ENCODE measurements around the gene ZNF691. TPM values are rescaled to one million over a fixed set of nuclear protein-coding genes. Genes with fewer than 3 reads are reported as not detected.

Gene ZNF691
- total and polyA plus RNA-seq, 9 donors, result 8.6 to 10.7 (median 9.9) TPM

GRCh38 chr1:42830631-42831030 lies 15.8 kb upstream of the ZNF691 start:
- peaks cover 11% of the 10 kb centered on the region for H3K36me3 ChIP-seq (ENCODE audit: control insufficient read depth, insufficient read depth, low read length)
- H3K4me3 ChIP-seq (ENCODE audit: low read length), result no peak overlapping the region
- DNase-seq, result no peak
- no peak overlapping the region for H3K27ac ChIP-seq (ENCODE audit: low read length)
- peaks cover 7% of the 10 kb centered on the region for H3K4me1 ChIP-seq (ENCODE audit: control insufficient read depth, insufficient read depth, low read length)
- no peaks in the 10 kb centered on the region for H3K9me3 ChIP-seq (replicated peaks; ENCODE audit: control insufficient read depth, low read depth, low read length)
- 83% methylated on average over 14 of the region's 17 CpGs for WGBS (ENCODE audit: insufficient coverage)
- no peaks in the 10 kb centered on the region for H3K27me3 ChIP-seq (ENCODE audit: control insufficient read depth, insufficient read depth, low read length)

GRCh38 chr1:42831273-42831672 lies 15.1 kb upstream of the ZNF691 start:
- H3K27me3 ChIP-seq (ENCODE audit: control insufficient read depth, insufficient read depth, low read length), result no peaks in the 10 kb centered on the region
- no peaks in the 10 kb centered on the region for H3K9me3 ChIP-seq (replicated peaks; ENCODE audit: control insufficient read depth, low read depth, low read length)
- H3K36me3 ChIP-seq (ENCODE audit: control insufficient read depth, insufficient read depth, low read length), result peaks cover 11% of the 10 kb centered on the region
- H3K4me3 ChIP-seq (ENCODE audit: low read length), result no peak overlapping the region
- no peak overlapping the region for H3K27ac ChIP-seq (ENCODE audit: low read length)
- H3K4me1 ChIP-seq (ENCODE audit: control insufficient read depth, insufficient read depth, low read length), result peaks cover 7% of the 10 kb centered on the region
- no peak for DNase-seq

- 80% methylated on average over 1 of the region's 3 CpGs for WGBS (ENCODE audit: insufficient coverage)
- peak; percentile 63 for DNase-seq
- Histone ChIP-seq H3K4me1 (ENCODE audit: control insufficient read depth, insufficient read depth, low read length) (peaks cover 7% of the 10 kb centered on the region), H3K27ac (ENCODE audit: low read length) (peak overlapping the region; percentile 82), H3K9me3 (replicated peaks; ENCODE audit: control insufficient read depth, low read depth, low read length) (no peaks in the 10 kb centered on the region), H3K27me3 (ENCODE audit: control insufficient read depth, insufficient read depth, low read length) (no peaks in the 10 kb centered on the region), H3K36me3 (ENCODE audit: control insufficient read depth, insufficient read depth, low read length) (peaks cover 11% of the 10 kb centered on the region), H3K4me3 (ENCODE audit: low read length) (no peak overlapping the region)
These were observed 13.7 kb upstream of the ZNF691 start for GRCh38 chr1:42832641-42833240.

DNA sequence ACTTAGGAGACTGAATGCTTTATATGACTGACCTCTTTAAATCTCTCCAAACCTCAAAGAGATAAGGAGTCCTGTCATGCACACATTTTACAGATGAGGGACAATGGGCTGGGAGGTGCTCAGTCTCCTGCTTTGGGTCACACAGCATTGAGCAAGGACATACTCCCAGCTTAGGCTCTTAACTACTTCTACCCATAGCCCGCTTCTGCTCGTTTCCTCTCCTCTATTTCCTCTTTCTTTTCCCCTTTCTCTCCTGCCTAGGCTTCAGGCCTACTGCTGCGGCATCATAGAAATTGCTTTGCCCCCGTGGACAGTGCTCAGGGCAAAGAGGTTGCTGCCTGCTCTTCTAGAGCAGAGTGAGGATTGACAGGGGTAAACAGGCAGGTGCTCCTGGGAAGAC lies 12.4 kb upstream of the ZNF691 start:
- DNase-seq, result no peak
- Histone ChIP-seq H3K4me3 (ENCODE audit: low read length) (no peak overlapping the region), H3K27ac (ENCODE audit: low read length) (no peak overlapping the region), H3K4me1 (ENCODE audit: control insufficient read depth, insufficient read depth, low read length) (peaks cover 7% of the 10 kb centered on the region), H3K36me3 (ENCODE audit: control insufficient read depth, insufficient read depth, low read length) (peaks cover 11% of the 10 kb centered on the region), H3K27me3 (ENCODE audit: control insufficient read depth, insufficient read depth, low read length) (no peaks in the 10 kb centered on the region), H3K9me3 (replicated peaks; ENCODE audit: control insufficient read depth, low read depth, low read length) (no peaks in the 10 kb centered on the region)
- WGBS (ENCODE audit: insufficient coverage), result 76% methylated on average over 2 of the region's 4 CpGs

DNA sequence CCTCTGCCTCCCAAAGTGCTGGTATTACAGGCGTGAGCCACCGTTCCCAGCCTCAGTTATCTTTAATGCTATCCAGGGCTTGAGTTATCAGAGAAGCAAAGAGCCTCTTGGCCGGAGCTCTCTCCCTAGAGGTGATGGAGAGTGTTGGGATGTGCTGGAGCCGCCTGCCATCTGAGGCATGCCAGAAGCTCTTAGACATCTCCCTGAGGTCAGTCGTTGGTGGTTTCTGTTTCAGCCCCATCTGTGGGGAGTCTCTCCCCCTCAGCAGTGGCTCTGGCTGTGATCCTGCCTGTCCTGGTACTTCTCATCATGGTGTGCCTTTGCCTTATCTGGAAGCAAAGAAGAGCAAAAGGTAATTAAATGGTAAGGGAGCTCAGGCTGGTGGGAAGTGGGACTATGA lies 11.6 kb upstream of the ZNF691 start:
- Histone ChIP-seq H3K4me1 (ENCODE audit: control insufficient read depth, insufficient read depth, low read length) (peaks cover 7% of the 10 kb centered on the region), H3K9me3 (replicated peaks; ENCODE audit: control insufficient read depth, low read depth, low read length) (no peaks in the 10 kb centered on the region), H3K27me3 (ENCODE audit: control insufficient read depth, insufficient read depth, low read length) (no peaks in the 10 kb centered on the region), H3K27ac (ENCODE audit: low read length) (no peak overlapping the region), H3K36me3 (ENCODE audit: control insufficient read depth, insufficient read depth, low read length) (peaks cover 11% of the 10 kb centered on the region), H3K4me3 (ENCODE audit: low read length) (no peak overlapping the region)
- no peak for DNase-seq
- 72% methylated on average over 3 of the region's 5 CpGs for WGBS (ENCODE audit: insufficient coverage)

- H3K27me3 ChIP-seq (ENCODE audit: control insufficient read depth, insufficient read depth, low read length), result no peaks in the 10 kb centered on the region
- no CpG with 5 or more reads among the region's 2 CpGs for WGBS (ENCODE audit: insufficient coverage)
- no peak for DNase-seq
- H3K4me1 ChIP-seq (ENCODE audit: control insufficient read depth, insufficient read depth, low read length), result peaks cover 7% of the 10 kb centered on the region
- H3K4me3 ChIP-seq (ENCODE audit: low read length), result no peak overlapping the region
- H3K27ac ChIP-seq (ENCODE audit: low read length), result no peak overlapping the region
- no peaks in the 10 kb centered on the region for H3K9me3 ChIP-seq (replicated peaks; ENCODE audit: control insufficient read depth, low read depth, low read length)
- peaks cover 9% of the 10 kb centered on the region for H3K36me3 ChIP-seq (ENCODE audit: control insufficient read depth, insufficient read depth, low read length)
These were observed 11.0 kb upstream of the ZNF691 start for GRCh38 chr1:42835422-42835821.

DNA sequence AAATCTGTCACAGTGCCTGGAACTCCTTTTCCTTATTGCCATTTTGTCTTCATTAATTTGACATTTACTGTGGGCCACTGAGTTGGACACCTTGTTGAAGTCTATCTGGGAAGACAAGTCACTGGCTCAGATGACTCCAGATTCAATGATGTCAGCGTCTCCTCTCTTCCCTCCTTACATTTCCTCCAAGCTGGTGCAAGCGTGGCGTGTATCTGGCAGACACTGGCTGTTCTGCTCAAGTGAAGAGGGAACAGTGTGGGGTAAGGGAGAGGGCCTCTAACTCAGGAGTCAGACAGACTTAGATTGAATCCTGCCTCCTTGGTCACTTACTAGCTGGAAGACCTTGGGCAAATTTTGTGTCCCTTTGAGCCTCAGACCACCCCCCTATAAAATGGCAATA lies 8.7 kb upstream of the ZNF691 start:
- no peaks in the 10 kb centered on the region for H3K27me3 ChIP-seq (ENCODE audit: control insufficient read depth, insufficient read depth, low read length)
- no peak overlapping the region for H3K4me3 ChIP-seq (ENCODE audit: low read length)
- H3K9me3 ChIP-seq (replicated peaks; ENCODE audit: control insufficient read depth, low read depth, low read length), result no peaks in the 10 kb centered on the region
- peaks cover 7% of the 10 kb centered on the region for H3K36me3 ChIP-seq (ENCODE audit: control insufficient read depth, insufficient read depth, low read length)
- peak; percentile 17 for DNase-seq
- WGBS (ENCODE audit: insufficient coverage), result no CpG with 5 or more reads among the region's 3 CpGs
- peaks cover 3% of the 10 kb centered on the region for H3K4me1 ChIP-seq (ENCODE audit: control insufficient read depth, insufficient read depth, low read length)
- H3K27ac ChIP-seq (ENCODE audit: low read length), result no peak overlapping the region

DNA sequence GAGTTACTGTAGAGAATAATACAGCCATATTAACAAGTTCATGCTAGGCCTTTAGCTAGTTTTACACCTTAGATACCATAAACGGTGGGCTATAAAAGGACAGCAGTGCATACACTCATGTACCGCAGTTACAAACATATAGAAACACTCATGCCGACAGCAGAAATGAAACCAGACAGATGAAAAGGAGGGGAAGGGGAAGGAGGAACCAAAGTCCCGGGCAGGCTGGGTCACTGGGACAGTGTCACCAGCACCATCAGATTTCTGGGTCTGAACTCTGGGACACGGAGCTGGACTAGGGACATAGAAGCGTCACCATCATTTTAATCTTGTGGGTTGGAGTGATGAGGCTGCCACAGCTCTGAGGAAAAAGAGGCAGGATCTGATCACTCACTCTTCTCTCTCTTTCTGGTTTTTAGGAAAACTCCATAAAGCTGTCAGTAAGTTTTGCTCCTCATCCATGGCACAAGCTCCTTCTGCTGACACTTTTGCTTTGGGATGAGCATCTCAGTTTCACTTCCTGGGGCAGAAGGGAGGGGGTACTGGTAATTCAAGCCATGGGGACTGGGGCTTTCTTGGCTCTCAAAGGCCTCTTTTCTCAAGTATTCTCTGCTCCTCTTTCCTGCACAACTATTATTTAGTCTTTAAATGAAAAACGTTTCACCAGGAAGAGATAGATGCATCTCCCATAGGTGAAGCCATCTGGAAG lies 7.8 kb upstream of the ZNF691 start:
- no peaks in the 10 kb centered on the region for H3K9me3 ChIP-seq (replicated peaks; ENCODE audit: control insufficient read depth, low read depth, low read length)
- peak; percentile 16 for DNase-seq
- H3K36me3 ChIP-seq (ENCODE audit: control insufficient read depth, insufficient read depth, low read length), result peaks cover 9% of the 10 kb centered on the region
- H3K27me3 ChIP-seq (ENCODE audit: control insufficient read depth, insufficient read depth, low read length), result no peaks in the 10 kb centered on the region
- WGBS (ENCODE audit: insufficient coverage), result 70% methylated on average over 2 of the region's 7 CpGs
- H3K27ac ChIP-seq (ENCODE audit: low read length), result no peak overlapping the region
- no peak overlapping the region for H3K4me3 ChIP-seq (ENCODE audit: low read length)
- H3K4me1 ChIP-seq (ENCODE audit: control insufficient read depth, insufficient read depth, low read length), result no peaks in the 10 kb centered on the region

- no peak overlapping the region for H3K4me3 ChIP-seq (ENCODE audit: low read length)
- no peak overlapping the region for H3K27ac ChIP-seq (ENCODE audit: low read length)
- no peaks in the 10 kb centered on the region for H3K27me3 ChIP-seq (ENCODE audit: control insufficient read depth, insufficient read depth, low read length)
- no peaks in the 10 kb centered on the region for H3K9me3 ChIP-seq (replicated peaks; ENCODE audit: control insufficient read depth, low read depth, low read length)
- no peak for DNase-seq
- peaks cover 9% of the 10 kb centered on the region for H3K36me3 ChIP-seq (ENCODE audit: control insufficient read depth, insufficient read depth, low read length)
- WGBS (ENCODE audit: insufficient coverage), result no CpG with 5 or more reads among the region's 3 CpGs
- H3K4me1 ChIP-seq (ENCODE audit: control insufficient read depth, insufficient read depth, low read length), result peaks cover 2% of the 10 kb centered on the region
These were observed 5.4 kb upstream of the ZNF691 start for GRCh38 chr1:42841010-42841409.

DNA sequence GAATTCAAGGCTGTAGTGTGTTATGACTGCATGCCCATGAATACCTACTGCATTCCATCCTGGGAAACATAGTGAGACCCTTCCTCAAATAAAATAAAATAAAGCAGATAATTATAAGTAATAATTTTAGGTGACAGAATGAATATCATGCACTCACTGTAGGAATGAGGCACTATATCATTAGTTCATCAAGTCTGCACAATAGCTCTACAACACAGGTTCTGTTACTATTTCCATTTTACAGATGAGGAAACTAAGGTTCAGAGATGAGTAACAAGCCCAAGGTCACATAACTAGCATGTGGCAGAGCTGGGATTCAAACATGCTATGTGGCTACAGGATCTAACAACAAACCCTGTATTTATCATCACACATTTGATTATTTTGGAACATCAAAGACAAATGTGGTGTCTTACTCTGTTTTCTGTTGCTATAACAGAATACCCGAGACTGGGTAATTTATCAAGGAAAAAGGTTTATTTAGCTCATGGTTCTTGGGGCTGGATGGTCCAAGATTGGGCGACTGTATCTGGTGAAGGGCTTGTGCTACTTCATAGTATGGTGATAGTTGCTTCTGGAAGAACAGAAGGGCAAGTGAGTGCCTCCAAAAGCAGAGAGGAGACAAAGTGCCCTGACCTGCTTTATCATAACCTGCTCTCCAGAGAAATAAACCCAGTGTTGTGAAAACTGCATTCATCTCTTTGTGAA lies 4.8 kb upstream of the ZNF691 start:
- no peak overlapping the region for H3K27ac ChIP-seq (ENCODE audit: low read length)
- no peaks in the 10 kb centered on the region for H3K9me3 ChIP-seq (replicated peaks; ENCODE audit: control insufficient read depth, low read depth, low read length)
- peaks cover 2% of the 10 kb centered on the region for H3K4me1 ChIP-seq (ENCODE audit: control insufficient read depth, insufficient read depth, low read length)
- H3K36me3 ChIP-seq (ENCODE audit: control insufficient read depth, insufficient read depth, low read length), result peaks cover 9% of the 10 kb centered on the region
- no peaks in the 10 kb centered on the region for H3K27me3 ChIP-seq (ENCODE audit: control insufficient read depth, insufficient read depth, low read length)
- no peak overlapping the region for H3K4me3 ChIP-seq (ENCODE audit: low read length)
- no peak for DNase-seq
- 94% methylated on average over 2 of the region's 2 CpGs for WGBS (ENCODE audit: insufficient coverage)

All from muscle of leg (tissue), 11 donors.